Activated T-helper 2 cell treated with anti-CD3 and anti-CD28 coated beads, Interferon-gamma antibody, Interleukin-2, Interleukin-4, amounts not matched to agents 10 μg/mL and 5 μg/mL and 100 μg/mL, durations not matched to agents 14 hours and 24 hours and 36 hours (primary cell): ENCODE results near the gene SC5D. TPM values are rescaled to one million over a fixed set of nuclear protein-coding genes. Genes with fewer than 3 reads are reported as not detected.

Experiments
- DNase-seq: peaks from one replicate; pipeline ENCODE4 v3.0.0; 2021; ENCODE audit warnings: low spot score
- H3K27ac Mint-ChIP-seq: one replicate; pipeline ENCODE4 v1.8.0; 2021; ENCODE audit warnings: mixed read lengths
- H3K27me3 Mint-ChIP-seq: one replicate; pipeline ENCODE4 v1.8.0; 2021; ENCODE audit warnings: low read depth, mixed read lengths
- H3K36me3 Mint-ChIP-seq: one replicate; pipeline ENCODE4 v1.8.0; 2021; ENCODE audit warnings: low read depth, mixed read lengths
- H3K4me1 Mint-ChIP-seq: one replicate; pipeline ENCODE4 v1.8.0; 2021; ENCODE audit warnings: low read depth, mixed read lengths
- H3K4me3 Mint-ChIP-seq: one replicate; pipeline ENCODE4 v1.8.0; 2021; ENCODE audit warnings: low read depth, mild to moderate bottlenecking, moderate library complexity, mixed read lengths
- H3K9me3 Mint-ChIP-seq: one replicate; pipeline ENCODE4 v1.8.0; 2021; ENCODE audit warnings: mixed read lengths
- intact Hi-C: fragments of 100-400 bp; cut with micrococcal nuclease; formaldehyde crosslinking; loops from one replicate; pipeline ENCODE4 v1.15.1; 2023
- total RNA-seq: library from RNA; stranded (reverse); gene quantifications from 2 replicates; pipeline ENCODE4 v1.2.3, GENCODE V29; 2022

Gene SC5D, protein sequence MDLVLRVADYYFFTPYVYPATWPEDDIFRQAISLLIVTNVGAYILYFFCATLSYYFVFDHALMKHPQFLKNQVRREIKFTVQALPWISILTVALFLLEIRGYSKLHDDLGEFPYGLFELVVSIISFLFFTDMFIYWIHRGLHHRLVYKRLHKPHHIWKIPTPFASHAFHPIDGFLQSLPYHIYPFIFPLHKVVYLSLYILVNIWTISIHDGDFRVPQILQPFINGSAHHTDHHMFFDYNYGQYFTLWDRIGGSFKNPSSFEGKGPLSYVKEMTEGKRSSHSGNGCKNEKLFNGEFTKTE
- 23.2 and 28.0 TPM in 2 replicates for total RNA-seq

- Mint-ChIP-seq H3K36me3 (peaks cover 22% of the 10 kb centered on the region), H3K27ac (peak within 1 kb of the TSS; percentile 87), H3K9me3 (no peaks in the 10 kb centered on the region), H3K27me3 (peaks cover 9% of the 10 kb centered on the region), H3K4me1 (peaks cover 36% of the 10 kb centered on the region), H3K4me3 (peak within 1 kb of the TSS; percentile 88)
- DNase-seq: peak; percentile 92
- intact Hi-C loops: loop anchor here (2.0 to 10.0 kb wide), 4 partner anchors 18 to 1772 kb away; partner anchors contain the start of gene HSPA8
These were observed at the start of gene SC5D for GRCh38 chr11:121292495-121293287. SC5D (plus strand) TSS chr11:121292771; CDS start chr11:121303376, 10,605 bp downstream.

DNA sequence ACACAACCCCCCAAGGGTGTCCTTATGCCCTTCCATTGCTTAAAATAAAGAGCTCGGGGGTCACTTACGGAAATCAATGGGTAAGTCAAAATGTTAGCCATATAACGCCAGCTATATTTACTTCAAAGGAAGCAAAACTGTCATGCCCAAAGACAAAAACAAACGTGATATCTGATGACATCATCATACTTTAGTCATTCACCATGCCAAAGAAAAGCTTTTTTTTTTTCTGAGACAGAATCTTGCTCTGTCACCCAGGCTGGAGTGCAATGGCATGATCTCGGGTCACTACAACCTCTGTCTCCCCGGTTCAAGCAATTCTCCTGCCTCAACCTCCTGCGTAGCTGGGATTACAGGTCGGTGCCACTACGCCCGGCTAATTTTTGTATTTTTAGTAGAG lies 47.7 kb upstream of the SC5D start:
- Mint-ChIP-seq H3K9me3 (no peaks in the 10 kb centered on the region), H3K4me1 (no peaks in the 10 kb centered on the region), H3K27me3 (peaks cover 12% of the 10 kb centered on the region), H3K4me3 (no peak overlapping the region), H3K27ac (no peak overlapping the region), H3K36me3 (no peaks in the 10 kb centered on the region)
- DNase-seq: no peak
- intact Hi-C loops: no loop called here

- H3K4me1 Mint-ChIP-seq: no peaks in the 10 kb centered on the region
- H3K9me3 Mint-ChIP-seq: no peaks in the 10 kb centered on the region
- no peak overlapping the region for H3K4me3 Mint-ChIP-seq
- no peak overlapping the region for H3K27ac Mint-ChIP-seq
- no peak for DNase-seq
- H3K27me3 Mint-ChIP-seq: peaks cover 15% of the 10 kb centered on the region
- no peaks in the 10 kb centered on the region for H3K36me3 Mint-ChIP-seq
- intact Hi-C loops: no loop called here
These were observed 46.4 kb upstream of the SC5D start for GRCh38 chr11:121246021-121246768.

- H3K9me3 Mint-ChIP-seq: no peaks in the 10 kb centered on the region
- no peak overlapping the region for H3K4me3 Mint-ChIP-seq
- H3K4me1 Mint-ChIP-seq: no peaks in the 10 kb centered on the region
- no peak for DNase-seq
- H3K36me3 Mint-ChIP-seq: no peaks in the 10 kb centered on the region
- peaks cover 15% of the 10 kb centered on the region for H3K27me3 Mint-ChIP-seq
- intact Hi-C loops: no loop called here
- no peak overlapping the region for H3K27ac Mint-ChIP-seq
These were observed 45.9 kb upstream of the SC5D start for GRCh38 chr11:121246769-121247035.

GRCh38 chr11:121248496-121248895 lies 44.1 kb upstream of the SC5D start:
- Mint-ChIP-seq H3K4me3 (no peak overlapping the region), H3K9me3 (no peaks in the 10 kb centered on the region), H3K4me1 (no peaks in the 10 kb centered on the region), H3K27ac (no peak overlapping the region), H3K27me3 (peaks cover 8% of the 10 kb centered on the region), H3K36me3 (no peaks in the 10 kb centered on the region)
- intact Hi-C loops: no loop called here
- DNase-seq: no peak

GRCh38 chr11:121249039-121249663 lies 43.4 kb upstream of the SC5D start:
- intact Hi-C loops: loop anchor here (1.0 kb wide), 1 partner anchor 342 kb away; no protein-coding TSS in a partner anchor
- no peaks in the 10 kb centered on the region for H3K9me3 Mint-ChIP-seq
- H3K27me3 Mint-ChIP-seq: peaks cover 10% of the 10 kb centered on the region
- H3K4me1 Mint-ChIP-seq: no peaks in the 10 kb centered on the region
- no peaks in the 10 kb centered on the region for H3K36me3 Mint-ChIP-seq
- no peak overlapping the region for H3K4me3 Mint-ChIP-seq
- H3K27ac Mint-ChIP-seq: no peak overlapping the region
- DNase-seq: no peak

GRCh38 chr11:121250843-121251242 lies 41.7 kb upstream of the SC5D start:
- H3K4me1 Mint-ChIP-seq: no peaks in the 10 kb centered on the region
- H3K27me3 Mint-ChIP-seq: peaks cover 17% of the 10 kb centered on the region
- no peak overlapping the region for H3K4me3 Mint-ChIP-seq
- no peaks in the 10 kb centered on the region for H3K9me3 Mint-ChIP-seq
- H3K27ac Mint-ChIP-seq: no peak overlapping the region
- intact Hi-C loops: no loop called here
- no peaks in the 10 kb centered on the region for H3K36me3 Mint-ChIP-seq
- DNase-seq: no peak

DNA sequence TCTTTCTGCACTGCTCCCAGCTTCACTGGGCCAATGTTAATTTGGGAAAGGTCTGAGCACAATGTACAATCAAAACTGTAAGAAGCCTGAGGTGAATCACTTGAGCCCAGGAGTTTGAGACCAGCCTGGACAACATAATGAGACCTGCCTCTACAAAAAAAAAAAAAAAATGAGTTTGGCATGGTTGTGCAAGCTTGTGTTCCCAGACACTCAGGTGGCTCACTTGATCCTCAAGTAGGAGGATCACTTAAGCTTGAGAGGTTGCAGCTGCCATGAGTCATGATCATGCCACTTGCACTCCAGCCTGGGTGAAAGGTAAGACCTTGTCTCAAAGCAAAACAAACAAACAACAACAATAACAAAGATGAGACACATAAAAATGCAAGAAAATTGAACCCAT lies 38.6 kb upstream of the SC5D start:
- H3K27ac Mint-ChIP-seq: no peak overlapping the region
- DNase-seq: no peak
- no peaks in the 10 kb centered on the region for H3K4me1 Mint-ChIP-seq
- no peaks in the 10 kb centered on the region for H3K36me3 Mint-ChIP-seq
- peaks cover 39% of the 10 kb centered on the region for H3K27me3 Mint-ChIP-seq
- no peak overlapping the region for H3K4me3 Mint-ChIP-seq
- intact Hi-C loops: no loop called here
- no peaks in the 10 kb centered on the region for H3K9me3 Mint-ChIP-seq

DNA sequence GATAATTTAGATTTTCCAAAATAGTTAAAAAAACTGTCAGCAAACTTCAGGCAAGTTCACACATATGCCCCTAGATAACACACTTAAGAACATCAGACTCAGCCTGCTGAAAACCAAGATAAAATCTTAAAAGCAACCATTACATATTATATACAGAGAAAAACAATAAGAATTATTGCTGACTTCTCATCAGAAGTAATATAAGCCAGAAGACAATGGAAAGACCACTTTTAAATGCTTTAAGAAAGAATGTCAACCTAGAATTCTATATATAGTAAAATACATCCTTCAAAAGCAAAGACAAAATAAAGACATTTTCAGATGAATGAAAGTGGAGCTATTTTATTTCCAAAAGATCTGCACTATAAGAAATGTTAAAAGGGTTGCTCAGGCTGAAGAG lies 37.8 kb upstream of the SC5D start:
- no peaks in the 10 kb centered on the region for H3K9me3 Mint-ChIP-seq
- no peaks in the 10 kb centered on the region for H3K36me3 Mint-ChIP-seq
- peaks cover 43% of the 10 kb centered on the region for H3K27me3 Mint-ChIP-seq
- no peak overlapping the region for H3K4me3 Mint-ChIP-seq
- DNase-seq: no peak
- no peaks in the 10 kb centered on the region for H3K4me1 Mint-ChIP-seq
- intact Hi-C loops: no loop called here
- no peak overlapping the region for H3K27ac Mint-ChIP-seq

DNA sequence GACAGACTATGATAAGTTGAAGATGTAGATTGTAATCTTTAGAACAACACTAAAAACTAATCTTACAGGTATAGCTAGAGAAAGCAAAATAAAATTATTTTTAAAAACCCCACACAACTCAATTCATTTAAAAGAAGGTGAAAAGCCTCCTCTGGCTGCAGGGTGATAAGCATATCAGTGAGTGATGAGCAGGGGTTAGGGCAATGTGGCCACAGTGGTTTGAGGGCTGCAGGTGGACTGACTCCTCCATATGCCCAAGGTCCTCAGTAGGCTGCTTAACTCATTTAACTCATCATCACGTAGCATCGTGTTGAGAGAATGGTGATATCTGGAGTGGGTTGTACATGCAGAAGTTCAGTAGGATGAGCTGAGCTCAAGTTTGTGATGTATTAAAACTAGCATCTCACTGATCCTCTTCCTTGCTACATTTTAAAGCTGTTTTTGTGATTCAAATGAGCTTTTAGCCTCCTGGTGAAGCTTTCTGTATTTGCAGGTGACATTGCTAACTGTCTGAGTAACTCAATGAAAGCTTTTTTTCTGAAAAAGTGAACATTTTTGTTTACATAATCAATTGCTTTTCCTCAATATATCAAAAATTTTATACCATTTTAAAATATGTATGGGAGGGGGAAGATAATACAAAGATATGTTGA lies 37.0 kb upstream of the SC5D start:
- peaks cover 48% of the 10 kb centered on the region for H3K27me3 Mint-ChIP-seq
- no peaks in the 10 kb centered on the region for H3K4me1 Mint-ChIP-seq
- DNase-seq: no peak

DNA sequence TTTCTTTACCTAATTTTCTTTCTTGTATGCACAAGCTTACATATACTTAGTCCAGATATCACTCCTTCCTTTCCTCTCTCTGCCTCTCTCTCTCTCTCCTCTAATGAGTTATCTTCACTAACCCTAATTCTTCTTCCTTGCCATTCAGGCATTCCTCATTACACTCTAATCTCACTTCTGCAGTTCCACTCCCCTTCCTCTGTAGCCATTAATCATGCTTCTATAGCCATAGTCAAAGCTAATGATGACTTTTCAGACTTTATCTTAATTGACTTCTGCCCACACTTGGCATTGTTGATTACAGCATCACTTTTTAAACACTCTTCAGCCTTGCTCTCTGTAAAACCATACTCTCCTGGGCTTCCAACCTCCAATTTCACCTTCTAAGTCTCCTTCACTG lies 35.3 kb upstream of the SC5D start:
- peaks cover 61% of the 10 kb centered on the region for H3K27me3 Mint-ChIP-seq
- no peak overlapping the region for H3K27ac Mint-ChIP-seq
- no peaks in the 10 kb centered on the region for H3K9me3 Mint-ChIP-seq
- H3K4me3 Mint-ChIP-seq: no peak overlapping the region
- DNase-seq: no peak
- no peaks in the 10 kb centered on the region for H3K36me3 Mint-ChIP-seq
- intact Hi-C loops: no loop called here
- H3K4me1 Mint-ChIP-seq: no peaks in the 10 kb centered on the region

More for the DNA sequence above, 37.0 kb upstream of the SC5D start:
- no peak overlapping the region for H3K4me3 Mint-ChIP-seq
- H3K9me3 Mint-ChIP-seq: no peaks in the 10 kb centered on the region
- H3K36me3 Mint-ChIP-seq: no peaks in the 10 kb centered on the region
- intact Hi-C loops: no loop called here
- H3K27ac Mint-ChIP-seq: no peak overlapping the region

- Mint-ChIP-seq H3K4me1 (no peaks in the 10 kb centered on the region), H3K36me3 (no peaks in the 10 kb centered on the region), H3K27ac (no peak overlapping the region), H3K27me3 (peaks cover 64% of the 10 kb centered on the region), H3K4me3 (no peak overlapping the region), H3K9me3 (peaks cover 2% of the 10 kb centered on the region)
- intact Hi-C loops: no loop called here
- no peak for DNase-seq
These were observed 34.6 kb upstream of the SC5D start for GRCh38 chr11:121257976-121258375.
